Measurements from ENCODE around the gene RESF1.
A peak's percentile ranks its signal among the peaks of the same experiment; 100 is the strongest.
"Not testable (repeated sequence)": the region's sequence is repeated elsewhere in the genome, so short reads cannot be mapped to it uniquely, and the experiment has no call there.

RESF1 gene

GRCh38 chr12:31959161-31959700, at the start of gene RESF1:
TSS of gene RESF1 (plus strand) at chr12:31959415. CDS start at chr12:31980956, 21,541 bp downstream.
- DNase-seq (ENCODE audit: low spot score): peak; percentile 92

DNA sequence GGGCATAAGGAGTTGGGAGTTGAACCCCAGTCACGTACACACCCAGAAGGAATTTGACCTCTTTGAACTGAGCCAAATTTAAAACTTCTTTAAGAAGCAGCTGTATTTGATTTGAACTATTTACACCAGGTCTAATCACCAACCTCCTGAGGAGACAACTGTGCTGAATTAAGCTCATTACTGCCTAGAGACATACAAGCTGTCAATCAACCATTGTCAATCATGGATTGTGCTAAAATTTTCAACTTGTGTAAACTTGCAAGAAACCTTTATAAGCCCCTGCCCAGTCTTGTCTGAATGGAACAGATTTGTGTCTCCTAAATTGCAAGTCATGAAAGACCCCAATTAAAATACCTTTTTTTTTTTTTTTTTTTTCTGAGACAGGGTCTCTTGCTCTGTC, 44.3 kb upstream of the RESF1 start:
- DNase-seq (ENCODE audit: low spot score): no peak

- no peak for DNase-seq (ENCODE audit: low spot score)
These were observed 43.8 kb upstream of the RESF1 start for GRCh38 chr12:31915446-31915845.

DNA sequence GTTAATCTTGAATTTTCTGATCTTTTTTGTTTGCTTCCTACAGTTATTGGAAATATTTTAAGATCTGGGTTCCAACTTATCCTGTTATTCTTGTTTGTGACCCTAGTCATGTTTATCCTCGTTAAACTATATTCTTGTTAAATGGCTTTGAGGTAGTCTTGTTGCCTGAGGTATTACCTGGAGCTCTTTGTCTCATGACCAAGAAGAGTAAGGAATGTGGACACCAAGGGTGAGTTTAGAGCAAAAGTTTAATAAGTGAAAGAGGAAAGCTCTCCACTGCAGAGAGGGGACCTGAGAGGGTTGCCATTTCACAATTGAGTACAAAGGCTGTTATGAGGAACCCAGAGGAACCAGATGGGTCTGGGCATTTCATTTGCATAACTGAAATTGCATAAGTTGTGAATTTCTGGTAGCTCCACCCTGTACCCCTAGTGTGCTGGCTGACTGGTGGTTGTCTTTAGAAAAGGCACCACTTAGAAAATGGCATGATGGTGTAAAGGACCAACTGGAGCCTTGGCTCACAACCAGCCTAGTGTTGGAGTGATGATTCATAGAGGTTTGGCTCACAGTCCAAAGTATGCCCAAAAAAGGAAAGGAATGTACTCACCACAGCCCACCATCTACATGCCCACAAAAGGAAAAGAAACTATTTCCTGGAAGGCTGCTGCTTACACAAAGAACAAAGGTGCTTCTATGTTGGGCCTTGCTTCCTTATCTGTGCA, 36.7 kb upstream of the RESF1 start:
- no peak for DNase-seq (ENCODE audit: low spot score)

DNA sequence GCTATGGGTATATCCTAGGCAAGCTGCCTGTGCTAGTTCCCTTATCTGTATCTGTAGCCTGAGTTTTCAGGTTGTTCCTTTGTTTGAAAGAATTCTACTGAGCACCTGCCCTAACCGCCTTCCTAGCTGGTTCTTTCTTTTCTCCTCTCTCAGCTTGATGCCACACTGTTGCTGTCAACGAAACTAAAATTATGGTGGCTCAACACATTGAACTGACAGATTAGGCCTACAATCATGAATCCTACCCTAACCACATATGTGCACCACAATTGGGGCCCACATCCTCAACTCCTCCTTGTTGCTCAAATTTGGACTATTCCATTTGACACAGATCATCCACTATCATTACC, 36.2 kb upstream of the RESF1 start:
- no peak for DNase-seq (ENCODE audit: low spot score)

DNA sequence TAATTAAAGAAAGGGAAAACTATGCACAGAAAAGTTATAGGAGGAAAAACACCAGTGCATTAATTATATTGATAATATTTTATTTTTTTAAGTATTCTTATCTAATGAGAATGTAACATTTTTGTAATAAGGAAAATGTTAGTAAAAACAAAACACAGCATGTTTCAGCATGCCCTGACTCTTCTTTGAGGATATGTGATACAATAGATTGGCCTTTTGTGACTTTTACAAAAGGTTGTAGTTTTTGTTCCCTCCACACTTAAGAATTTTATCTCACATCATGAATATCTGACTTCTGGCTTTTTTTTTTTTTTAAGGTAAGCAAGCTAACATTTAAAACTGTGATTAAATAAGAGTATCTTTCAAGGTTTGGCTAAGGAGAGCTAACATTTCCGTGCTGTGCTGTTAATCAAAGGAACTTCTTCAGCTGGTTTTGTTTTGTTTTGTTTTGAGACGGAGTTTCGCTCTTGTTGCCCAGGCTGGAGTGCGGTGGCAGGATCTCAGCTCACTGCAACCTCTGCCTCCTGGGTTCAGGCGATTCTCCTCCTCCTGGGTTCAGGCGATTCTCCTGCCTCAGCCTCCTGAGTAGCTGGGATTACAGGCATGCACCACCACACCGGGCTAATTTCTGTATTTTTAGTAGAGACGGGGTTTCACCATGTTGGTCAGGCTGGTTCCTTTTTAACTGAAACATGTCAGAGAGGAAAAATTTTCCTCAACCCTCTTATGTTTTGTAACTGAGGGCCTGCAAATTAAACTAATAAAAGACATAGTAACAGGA, 30.8 kb upstream of the RESF1 start:
- DNase-seq (ENCODE audit: low spot score): no peak

DNA sequence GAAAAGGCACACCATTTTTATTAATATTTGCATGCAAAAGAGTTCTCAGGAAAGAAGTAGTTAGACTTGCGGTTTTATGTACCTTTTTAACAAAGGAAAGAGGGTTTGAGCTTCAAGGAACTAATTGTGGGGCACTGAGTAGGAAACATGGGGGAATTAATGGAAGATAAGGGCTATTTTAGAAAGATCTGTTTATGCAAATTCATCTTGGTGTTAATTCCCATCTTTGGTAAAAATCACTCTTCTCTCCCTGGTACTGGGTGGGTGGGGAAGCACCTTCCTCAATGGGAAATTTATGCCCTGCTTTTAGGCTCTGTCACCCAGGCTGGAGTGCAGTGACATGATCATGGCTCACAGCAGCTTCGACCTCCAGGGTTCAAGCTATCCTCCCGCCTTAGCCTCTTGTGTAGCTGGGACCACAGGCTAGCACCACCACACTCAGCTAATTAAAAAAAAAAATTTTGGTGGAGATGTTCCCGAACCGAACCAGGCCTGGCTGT, 30.1 kb upstream of the RESF1 start:
- DNase-seq (ENCODE audit: low spot score): no peak

GRCh38 chr12:31931796-31932715, 27.2 kb upstream of the RESF1 start:
- DNase-seq (ENCODE audit: low spot score): no peak

- no peak for DNase-seq (ENCODE audit: low spot score)
These were observed 14.9 kb upstream of the RESF1 start for GRCh38 chr12:31944299-31944698.

DNA sequence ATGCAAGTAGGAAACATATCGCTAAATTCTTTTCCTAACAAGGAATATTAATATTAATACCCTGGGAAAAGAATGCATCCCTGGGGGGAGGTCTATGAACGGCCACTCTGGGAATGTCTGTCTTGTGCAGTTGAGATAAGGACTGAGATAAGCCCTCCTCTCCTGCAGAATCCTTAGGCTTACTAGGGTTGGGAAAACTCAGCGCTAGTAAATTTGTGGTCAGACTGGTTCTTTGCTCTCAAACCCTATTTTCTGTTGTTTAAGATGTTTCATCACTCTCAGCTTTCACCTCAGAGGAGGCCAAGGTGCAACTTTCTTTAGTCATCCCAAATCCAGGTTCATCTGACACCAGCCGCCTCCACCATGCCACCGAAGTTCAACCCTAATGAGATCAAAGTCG, 11.2 kb upstream of the RESF1 start:
- no peak for DNase-seq (ENCODE audit: low spot score)

DNA sequence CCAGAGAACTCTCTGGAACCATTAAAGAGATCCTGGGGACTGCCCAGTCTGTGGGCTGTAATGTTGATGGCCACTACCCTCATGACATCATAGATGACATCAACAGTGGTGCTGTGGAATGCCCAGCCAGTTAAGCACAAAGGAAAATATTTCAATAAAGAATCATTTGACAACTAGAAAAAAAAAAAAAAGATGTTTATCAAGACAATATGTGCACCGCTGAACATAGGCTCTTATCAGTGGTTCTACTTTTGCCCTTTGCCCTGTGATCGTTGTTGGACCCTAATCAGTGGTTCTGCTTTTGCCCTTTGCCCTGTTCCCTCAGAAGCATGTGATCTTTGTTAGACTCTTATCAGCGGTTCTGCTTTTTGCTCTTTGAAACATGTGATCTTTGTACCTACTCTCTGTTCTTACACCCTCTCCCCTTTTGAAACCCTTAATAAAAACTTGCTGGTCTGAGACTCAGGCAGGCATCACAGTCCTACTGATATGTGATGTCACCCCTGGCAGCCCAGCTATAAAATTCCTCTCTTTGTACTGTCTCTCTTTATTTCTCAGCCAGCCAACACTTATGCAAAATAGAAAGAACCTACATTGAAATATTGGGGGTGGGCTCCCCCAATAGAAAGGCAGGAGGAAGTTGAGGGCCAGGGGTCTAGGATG, 10.4 kb upstream of the RESF1 start:
- DNase-seq (ENCODE audit: low spot score): not testable (repeated sequence)

DNA sequence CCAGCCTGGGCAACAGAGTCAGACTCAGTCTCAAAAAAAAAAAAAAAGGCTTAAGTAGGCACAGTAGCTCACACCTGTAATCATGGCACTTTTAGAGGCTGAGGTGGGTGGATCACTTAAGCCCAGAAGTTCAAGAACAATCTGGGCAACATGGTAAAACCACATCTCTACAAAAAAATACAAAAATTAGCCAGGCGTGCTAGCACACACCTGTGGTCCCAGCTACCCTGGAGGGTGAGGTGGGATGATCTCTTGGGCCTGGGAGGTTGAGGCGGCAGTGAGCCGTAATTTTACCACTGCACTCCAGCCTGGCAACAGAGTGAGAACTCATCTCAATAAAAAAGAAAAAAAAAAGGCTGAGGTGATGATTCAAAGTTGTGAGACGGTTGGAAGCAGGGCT, 9.1 kb upstream of the RESF1 start:
- DNase-seq (ENCODE audit: low spot score): no peak

DNA sequence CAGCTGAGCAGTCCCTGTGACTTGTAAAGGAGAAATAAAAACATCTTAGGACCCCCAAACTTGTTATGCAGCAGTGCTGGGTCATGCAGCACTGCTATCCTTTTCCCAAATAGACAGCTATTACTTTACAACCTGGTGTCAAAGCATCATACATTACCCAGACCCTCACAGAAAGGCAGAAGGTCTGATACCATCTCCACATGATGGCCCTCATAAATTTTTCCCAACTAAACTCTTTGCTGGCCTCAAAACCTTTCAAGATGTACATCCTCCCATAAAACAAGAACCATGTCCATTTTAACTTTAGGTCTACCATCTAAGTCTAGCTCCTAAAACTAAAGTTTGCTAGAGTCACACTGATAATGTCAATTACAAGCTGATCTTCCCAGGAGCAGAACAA, 8.7 kb upstream of the RESF1 start:
- no peak for DNase-seq (ENCODE audit: low spot score)

DNA sequence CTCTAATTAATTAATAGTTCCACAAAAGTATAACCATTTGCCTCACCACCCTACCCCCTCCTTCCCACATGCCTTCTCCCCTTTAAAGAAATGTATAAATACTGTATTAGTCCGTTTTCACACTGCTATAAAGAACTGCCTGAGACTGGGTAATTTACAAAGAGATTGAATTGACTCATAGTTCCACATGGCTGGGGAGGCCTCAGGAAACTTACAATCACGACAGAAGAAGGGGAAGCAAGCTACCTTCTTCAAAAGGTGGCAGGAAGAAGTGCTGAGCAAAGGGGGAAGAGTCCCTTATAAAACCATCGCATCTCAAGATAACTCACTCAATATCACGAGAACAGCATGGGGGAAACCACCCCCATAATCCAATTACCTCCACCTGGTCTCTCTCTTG, 8.2 kb upstream of the RESF1 start:
- no peak for DNase-seq (ENCODE audit: low spot score)

DNA sequence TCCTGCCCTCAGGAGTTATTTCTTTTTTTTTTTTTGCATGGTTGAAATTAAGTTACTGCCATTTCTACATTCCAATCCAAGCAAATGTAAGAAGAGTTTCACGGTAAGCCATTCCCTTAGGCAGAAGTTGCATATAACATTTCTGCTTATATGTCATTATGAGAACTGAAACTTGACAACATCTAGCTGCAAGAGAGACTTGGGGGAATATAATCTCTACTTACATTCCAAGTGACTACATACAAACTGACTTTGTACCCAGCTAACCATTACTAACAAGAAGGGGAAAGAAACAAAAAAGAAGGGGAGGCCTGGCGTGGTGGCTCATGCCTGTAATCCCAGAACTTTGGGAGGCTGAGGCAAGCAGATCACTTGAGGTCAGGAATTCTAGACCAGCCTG, 7.3 kb upstream of the RESF1 start:
- DNase-seq (ENCODE audit: low spot score): no peak

DNA sequence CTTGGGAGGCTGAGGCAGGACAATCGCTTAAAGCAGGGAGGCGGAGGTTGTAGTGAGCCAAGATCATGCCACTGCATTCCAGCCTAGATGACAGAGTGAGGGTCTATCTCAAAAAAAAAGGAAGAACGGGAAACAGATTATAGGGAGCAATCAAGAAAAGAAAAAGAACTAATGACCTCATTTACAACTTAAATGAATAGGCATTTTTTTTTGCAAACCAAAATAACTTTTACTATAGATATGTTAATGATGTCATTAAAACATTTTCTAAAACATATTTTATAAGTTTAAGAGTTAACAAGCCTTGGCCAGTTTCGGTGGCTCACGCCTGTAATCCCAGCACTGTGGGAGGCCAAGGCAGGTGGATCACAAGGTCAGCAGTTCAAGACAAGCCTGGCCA, 6.8 kb upstream of the RESF1 start:
- DNase-seq (ENCODE audit: low spot score): no peak

DNA sequence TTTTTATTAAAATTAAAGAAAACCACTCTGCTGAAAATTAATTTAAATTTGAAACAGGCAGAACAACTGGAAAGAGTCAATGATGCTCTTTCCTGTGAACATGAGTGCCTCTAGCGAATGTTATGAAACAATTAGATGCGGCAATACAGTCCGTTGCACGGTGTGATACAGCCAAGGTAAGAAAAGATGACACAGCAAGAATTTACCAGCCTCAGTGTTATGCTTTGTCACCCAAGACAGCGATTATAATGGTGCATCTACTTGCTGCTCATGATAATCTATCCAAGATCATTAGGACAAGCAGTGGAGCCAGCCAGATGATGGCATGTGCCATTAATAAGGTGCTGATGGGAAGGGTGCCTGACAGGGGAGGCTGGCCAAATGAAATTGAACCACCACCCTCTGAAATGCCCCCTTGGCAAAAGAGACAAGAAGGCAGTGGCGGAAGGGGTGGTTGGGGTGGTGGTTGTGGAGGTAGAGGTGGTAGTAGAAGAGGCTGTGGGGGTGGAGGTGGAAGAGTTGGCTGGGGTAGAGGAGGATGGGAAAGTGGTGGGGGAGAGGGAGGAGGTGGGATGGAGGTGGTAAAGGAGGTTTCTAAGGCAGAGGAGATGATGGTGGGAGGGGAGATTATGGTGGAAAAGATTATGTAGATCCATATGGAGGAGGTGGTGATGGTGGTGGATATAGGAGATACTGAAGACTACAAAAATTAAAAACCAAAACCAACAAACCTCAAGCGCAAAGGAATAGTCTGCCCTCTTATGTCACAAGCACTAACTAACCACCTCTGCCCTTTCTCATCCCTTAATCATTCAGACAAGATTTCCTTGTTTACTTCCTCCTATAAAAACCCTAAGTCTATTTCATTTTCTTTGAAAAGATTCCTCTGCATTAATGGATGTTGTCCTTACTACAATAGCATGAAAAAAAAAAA, 4.0 kb upstream of the RESF1 start:
- DNase-seq (ENCODE audit: low spot score): no peak

- DNase-seq (ENCODE audit: low spot score): no peak
These were observed 550 bp upstream of the RESF1 start for GRCh38 chr12:31958569-31959160.

DNA sequence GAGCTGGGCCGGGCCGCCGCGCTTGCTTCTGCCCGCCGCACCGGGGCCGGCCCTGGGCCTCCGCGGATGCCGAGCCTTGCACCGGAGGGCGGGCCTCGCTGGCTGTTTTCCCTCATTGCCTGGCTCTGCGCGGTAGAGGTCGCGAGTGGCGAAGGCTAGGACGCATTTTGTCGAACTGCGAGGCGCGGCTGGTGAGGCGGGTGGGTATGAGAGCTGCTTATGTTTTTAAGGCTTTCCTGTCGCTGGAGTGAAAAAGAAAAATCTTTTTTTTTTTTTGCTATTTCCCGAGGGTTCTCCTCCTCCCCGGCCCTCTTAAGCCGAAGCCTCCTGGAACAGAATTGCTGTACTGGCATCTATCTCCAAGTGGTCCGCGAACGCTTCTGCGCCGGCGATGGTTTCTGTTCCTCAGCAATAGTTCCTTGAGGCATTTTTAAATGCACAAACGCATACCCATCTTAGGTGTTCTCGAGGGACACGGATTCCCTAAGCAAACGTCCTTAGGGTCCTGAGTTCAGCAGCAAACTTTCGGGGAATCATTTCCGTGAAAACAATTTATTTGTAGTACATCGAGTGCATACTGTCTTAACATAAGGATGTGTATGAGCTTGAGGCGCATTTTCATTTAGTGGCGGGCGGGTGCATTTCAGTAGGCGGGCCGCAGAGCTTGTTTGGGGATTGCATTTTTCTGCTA, 631 bp downstream of the RESF1 start:
- DNase-seq (ENCODE audit: low spot score): peak; percentile 74

- no peak for DNase-seq (ENCODE audit: low spot score)
These were observed 1.9 kb downstream of the RESF1 start for GRCh38 chr12:31961137-31961536.

Data from AG08396 (cell line).